Colon (tissue), 2 donors: Measurements from ENCODE around the gene ANKRD6.
"Not testable (repeated sequence)": the region's sequence is repeated elsewhere in the genome, so short reads cannot be mapped to it uniquely, and the experiment has no call there.

Source experiments
- FAIRE-seq: peaks from 2 replicates; lab custom pipeline; 2012; peaks lifted over from hg19 to GRCh38; lab: Jason Lieb, UNC
- donor health status: control.
- donor health status: control.

The ANKRD6 gene

GRCh38 chr6:89602166-89602565 lies 169.2 kb downstream of the ANKRD6 start:
- FAIRE-seq: no peak

- FAIRE-seq: no peak
Observed at GRCh38 chr6:89604653-89605052, 171.7 kb downstream of the ANKRD6 start.

GRCh38 chr6:89605861-89606260 lies 172.9 kb downstream of the ANKRD6 start:
- no peak for FAIRE-seq

GRCh38 chr6:89610149-89610642 lies 177.2 kb downstream of the ANKRD6 start:
- no peak for FAIRE-seq

- no peak for FAIRE-seq
Observed at GRCh38 chr6:89611666-89612065, 178.7 kb downstream of the ANKRD6 start.

GRCh38 chr6:89612121-89612520 lies 179.2 kb downstream of the ANKRD6 start:
- no peak for FAIRE-seq

- FAIRE-seq: no peak
Observed at GRCh38 chr6:89613790-89614189, 180.8 kb downstream of the ANKRD6 start.

- FAIRE-seq: no peak
Observed at GRCh38 chr6:89615882-89616281, 182.9 kb downstream of the ANKRD6 start.

- FAIRE-seq: no peak
Observed at GRCh38 chr6:89616531-89616930, 183.6 kb downstream of the ANKRD6 start.

GRCh38 chr6:89618026-89618425 lies 185.1 kb downstream of the ANKRD6 start:
- no peak for FAIRE-seq

- no peak for FAIRE-seq
Observed at GRCh38 chr6:89619567-89619966, 186.6 kb downstream of the ANKRD6 start.

- no peak for FAIRE-seq
Observed at GRCh38 chr6:89623749-89624148, 190.8 kb downstream of the ANKRD6 start.

GRCh38 chr6:89630488-89630887 lies 197.5 kb downstream of the ANKRD6 start:
- FAIRE-seq: no peak

- FAIRE-seq: not testable (repeated sequence)
Observed at GRCh38 chr6:89636412-89636811, 203.5 kb downstream of the ANKRD6 start.

- FAIRE-seq: no peak
Observed at GRCh38 chr6:89637960-89638319, 205.0 kb downstream of the ANKRD6 start.

- no peak for FAIRE-seq
Observed at GRCh38 chr6:89638320-89639195, 205.6 kb downstream of the ANKRD6 start, which contains the start of gene LYRM2. LYRM2 (minus strand) TSS chr6:89638747; CDS start chr6:89638716, 31 bp downstream.

GRCh38 chr6:89640804-89641203 lies 207.9 kb downstream of the ANKRD6 start:
- FAIRE-seq: no peak

GRCh38 chr6:89641581-89641980 lies 208.6 kb downstream of the ANKRD6 start:
- FAIRE-seq: not testable (repeated sequence)

- FAIRE-seq: no peak
Observed at GRCh38 chr6:89642956-89643355, 210.0 kb downstream of the ANKRD6 start.

- no peak for FAIRE-seq
Observed at GRCh38 chr6:89643406-89643805, 210.5 kb downstream of the ANKRD6 start.

- FAIRE-seq: no peak
Observed at GRCh38 chr6:89644864-89645263, 211.9 kb downstream of the ANKRD6 start.

- no peak for FAIRE-seq
Observed at GRCh38 chr6:89649682-89650081, 216.7 kb downstream of the ANKRD6 start.

- FAIRE-seq: no peak
Observed at GRCh38 chr6:89650579-89650978, 217.6 kb downstream of the ANKRD6 start.

- no peak for FAIRE-seq
Observed at GRCh38 chr6:89655122-89655521, 222.2 kb downstream of the ANKRD6 start.
